Hematopoietic multipotent progenitor cell treated with erythropoietin and hydrocortisone succinate and interleukin-3 and kit ligand, for 6 days (in vitro differentiated cells): ENCODE measurements around the gene ASB2.

Experiments
- DNase-seq: peaks from one replicate; pipeline ENCODE4 v3.0.0-alpha.2; 2015

Gene ASB2

GRCh38 chr14:93946541-93947090 is 29.8 kb downstream of the ASB2 start:
- DNase-seq = no peak

- DNase-seq = no peak
These were observed 30.3 kb downstream of the ASB2 start for GRCh38 chr14:93946104-93946503.

- DNase-seq = no peak
These were observed 31.3 kb downstream of the ASB2 start for GRCh38 chr14:93945070-93945399.

GRCh38 chr14:93944348-93945069 is 31.9 kb downstream of the ASB2 start:
- DNase-seq = no peak

- DNase-seq = no peak
These were observed 32.4 kb downstream of the ASB2 start for GRCh38 chr14:93943930-93944329.

GRCh38 chr14:93943052-93943451 is 33.3 kb downstream of the ASB2 start:
- no peak for DNase-seq

GRCh38 chr14:93941293-93941910 is 35.0 kb downstream of the ASB2 start:
- DNase-seq = no peak

- no peak for DNase-seq
These were observed 35.9 kb downstream of the ASB2 start for GRCh38 chr14:93940437-93940836.

GRCh38 chr14:93939304-93940229 is 36.8 kb downstream of the ASB2 start:
- DNase-seq = peak; percentile 87

- no peak for DNase-seq
These were observed 37.5 kb downstream of the ASB2 start for GRCh38 chr14:93938751-93939303.

- DNase-seq = no peak
These were observed 38.9 kb downstream of the ASB2 start for GRCh38 chr14:93937519-93937918.

GRCh38 chr14:93936926-93937325 is 39.4 kb downstream of the ASB2 start:
- no peak for DNase-seq

- peak; percentile 77 for DNase-seq
These were observed 40.1 kb downstream of the ASB2 start for GRCh38 chr14:93936245-93936644.

- DNase-seq = no peak
These were observed 41.2 kb downstream of the ASB2 start for GRCh38 chr14:93935213-93935612.

- DNase-seq = no peak
These were observed 43.7 kb downstream of the ASB2 start for GRCh38 chr14:93932642-93933041.

- DNase-seq = no peak
These were observed 45.4 kb downstream of the ASB2 start for GRCh38 chr14:93930989-93931307.

- no peak for DNase-seq
These were observed 45.9 kb downstream of the ASB2 start for GRCh38 chr14:93930296-93930988.

GRCh38 chr14:93929657-93930056 is 46.7 kb downstream of the ASB2 start:
- no peak for DNase-seq

GRCh38 chr14:93929048-93929535 is 47.3 kb downstream of the ASB2 start:
- no peak for DNase-seq

GRCh38 chr14:93928184-93929047 is 48.0 kb downstream of the ASB2 start:
- DNase-seq = no peak

GRCh38 chr14:93927800-93928145 is 48.6 kb downstream of the ASB2 start:
- DNase-seq = no peak
